Left cardiac atrium (tissue), 4 donors: Measurements from ENCODE around the gene SCN4B. TPM values are rescaled to one million over a fixed set of nuclear protein-coding genes. Genes with fewer than 3 reads are reported as not detected.
A peak's percentile ranks its signal among the peaks of the same experiment; 100 is the strongest.

Experiments used
- ATAC-seq, 2 donors: fragments of 200-7000 bp; cut with Tn5 transposase; one replicate each; pipeline ENCODE4 v1.9.1; 2020; ENCODE audit warnings: mild to moderate bottlenecking in 2 of 2, moderate library complexity in 2 of 2
- DNase-seq: peaks from one replicate; pipeline ENCODE4 v3.0.0-alpha.2; 2020
- intact Hi-C, 2 donors: fragments of 100-400 bp; cut with DNase I; formaldehyde crosslinking; loops; one replicate each; pipeline versions ENCODE4 v1.14.1 to v1.15.1; 2022 to 2023
- total RNA-seq, 2 donors: library from RNA; stranded (reverse); fragmentation: NEBNext Ultra II Directional; extraction: Animal tissue kit (Norgen Biotek cat#: 25700); gene quantifications; one replicate each; pipeline ENCODE4 v1.2.1, GENCODE V29; 2021
- donor health status: DM: no; HTN: yes; CAD: no.
- donor health status: DM: no; HTN: yes; CAD: no; lungs with severe emphysema.
- donor health status: DM: yes; HTN: yes; CAD: no.
- donor health status: Dilated cardiomyopathy.

SCN4B gene
- total RNA-seq, 2 donors from 2014 or later, result 5.9 to 11.3 TPM

- no peak for ATAC-seq
- intact Hi-C loops, result no loop called here
- no peak for DNase-seq
Observed at GRCh38 chr11:118112711-118113430, 39.8 kb downstream of the SCN4B start.

- DNase-seq (no peak), ATAC-seq (no peak)
- intact Hi-C loops, result no loop called here
Observed at GRCh38 chr11:118111744-118112035, 40.9 kb downstream of the SCN4B start.

- intact Hi-C loops, result no loop called here
- no peak for ATAC-seq
- no peak for DNase-seq
Observed at GRCh38 chr11:118111019-118111743, 41.4 kb downstream of the SCN4B start.

- DNase-seq (no peak), ATAC-seq (peak; percentile 32 to 84)
- intact Hi-C loops, result no loop called here
Observed at GRCh38 chr11:118109231-118109630, 43.4 kb downstream of the SCN4B start.

- intact Hi-C loops, result no loop called here
- ATAC-seq, result no peak
- no peak for DNase-seq
Observed at GRCh38 chr11:118108513-118108912, 44.1 kb downstream of the SCN4B start.

- intact Hi-C loops, result no loop called here
- no peak for ATAC-seq
- no peak for DNase-seq
Observed at GRCh38 chr11:118106789-118107335, 45.8 kb downstream of the SCN4B start.

GRCh38 chr11:118105657-118106305 lies 46.8 kb downstream of the SCN4B start:
- DNase-seq, result no peak
- ATAC-seq, result peak in 1 of 2 donors; percentile 48
- intact Hi-C loops, result no loop called here

GRCh38 chr11:118104491-118104890 lies 48.1 kb downstream of the SCN4B start:
- DNase-seq, result no peak
- ATAC-seq, result no peak
- intact Hi-C loops, result no loop called here

GRCh38 chr11:118102721-118103261 lies 49.8 kb downstream of the SCN4B start:
- intact Hi-C loops, result no loop called here
- DNase-seq (no peak), ATAC-seq (no peak)

GRCh38 chr11:118100691-118101232 lies 51.9 kb downstream of the SCN4B start:
- no peak for DNase-seq
- peak in 1 of 2 donors; percentile 50 for ATAC-seq
- intact Hi-C loops, result no loop called here

- DNase-seq (no peak), ATAC-seq (peak; percentile 70 to 89)
- intact Hi-C loops, result no loop called here
Observed at GRCh38 chr11:118099838-118100556, 52.6 kb downstream of the SCN4B start.

GRCh38 chr11:118098996-118099837 lies 53.4 kb downstream of the SCN4B start:
- DNase-seq (no peak), ATAC-seq (no peak)
- intact Hi-C loops, result no loop called here

- ATAC-seq, result peak in 1 of 2 donors; percentile 32
Observed at GRCh38 chr11:118095967-118096367, 56.7 kb downstream of the SCN4B start.

GRCh38 chr11:118095493-118095892 lies 57.1 kb downstream of the SCN4B start:
- ATAC-seq (no peak), DNase-seq (no peak)
- intact Hi-C loops, result no loop called here

More at GRCh38 chr11:118095967-118096367, 56.7 kb downstream of the SCN4B start:
- no peak for DNase-seq
- intact Hi-C loops, result no loop called here

GRCh38 chr11:118092907-118093571 lies 59.6 kb downstream of the SCN4B start:
- intact Hi-C loops, result no loop called here
- DNase-seq (no peak), ATAC-seq (no peak)

GRCh38 chr11:118091690-118092089 lies 60.9 kb downstream of the SCN4B start:
- intact Hi-C loops, result no loop called here
- ATAC-seq, result no peak
- DNase-seq, result no peak

- ATAC-seq (no peak), DNase-seq (no peak)
- intact Hi-C loops, result no loop called here
Observed at GRCh38 chr11:118090545-118091162, 62.0 kb downstream of the SCN4B start.
